GM12878 (cell line): Measurements from ENCODE around the gene OSTC. TPM values are rescaled to one million over a fixed set of nuclear protein-coding genes. Genes with fewer than 3 reads are reported as not detected.

Experiments
- ATAC-seq: fragments of 200-7000 bp; cut with Tn5 transposase; 3 replicates; pipeline ENCODE4 v1.9.1; 2020; ENCODE audit warnings: mild to moderate bottlenecking, moderate library complexity
- BruUV-seq: library from RNA; stranded (reverse); fragments of 400-500 nt; replicated peaks from 2 replicates; lab custom pipeline; 2021; lab: Mats Ljungman, UMichigan
- CTCF ChIA-PET: fragments of 300-600 bp; sonication (Branson Sonifier 250); formaldehyde crosslinking; extraction: SDS; loops from one replicate; lab custom pipeline; 2021; ENCODE audit warnings: inconsistent platforms; lab: Yijun Ruan, JAX
- POLR2A ChIA-PET: fragments of 350-600 bp; formaldehyde crosslinking; extraction: SDS; loops from one replicate; lab custom pipeline; 2021; ENCODE audit warnings: inconsistent platforms; lab: Charles Lee
- RAD21 ChIA-PET: fragments of 300-600 bp; sonication (Branson Sonifier 250); formaldehyde crosslinking; loops from one replicate; lab custom pipeline; 2023; ENCODE audit warnings: antibody characterized with exemption; ENCODE audit not compliant: unreplicated experiment; lab: Charles Lee
- SMC1A ChIA-PET: fragments of 300-600 bp; sonication (Branson Sonifier 250); formaldehyde crosslinking; loops from one replicate; lab custom pipeline; 2023; ENCODE audit not compliant: unreplicated experiment, uncharacterized antibody; lab: Charles Lee
- DNase-seq: peaks from one replicate; pipeline ENCODE4 v3.0.0-alpha.2; 2011; ENCODE audit warnings: low read depth, low spot score
- FAIRE-seq: peaks from 3 replicates; lab custom pipeline; 2011; peaks lifted over from hg19 to GRCh38; lab: Jason Lieb, UNC
- H2AFZ ChIP-seq: 2 replicates; pipeline ENCODE4 v1.6.0; 2011; ENCODE audit warnings: low read depth, low read length, control low read depth; ENCODE audit not compliant: control insufficient read depth
- H3K27ac ChIP-seq: 2 replicates; pipeline ENCODE4 v1.5.1; 2011; ENCODE audit warnings: control low read depth; ENCODE audit not compliant: control insufficient read depth, insufficient read depth
- H3K27me3 ChIP-seq, 2 experiments: replicated peaks in 1 of 2; 2 replicates each; pipeline versions ENCODE4 v1.6.0 to v1.6.1; 2011; ENCODE audit warnings: low read length in 1 of 2; ENCODE audit not compliant: control insufficient read depth in 2 of 2, insufficient read depth in 2 of 2
- H3K36me3 ChIP-seq, 2 experiments: 2 replicates each; pipeline ENCODE4 v1.5.1; 2011; ENCODE audit warnings: low read length in 1 of 2; ENCODE audit not compliant: control insufficient read depth in 2 of 2, insufficient read depth in 2 of 2
- H3K4me1 ChIP-seq: 2 replicates; pipeline ENCODE4 v1.6.1; 2011; ENCODE audit warnings: mild to moderate bottlenecking, low read length, moderate library complexity, mixed read lengths; ENCODE audit not compliant: control insufficient read depth, insufficient read depth
- H3K4me2 ChIP-seq: 2 replicates; pipeline ENCODE4 v1.6.0; 2011; ENCODE audit warnings: control low read depth; ENCODE audit not compliant: control insufficient read depth, insufficient read depth
- H3K4me3 ChIP-seq: fragments of 200-600 bp; sonication (generic); 2 replicates; pipeline ENCODE4 v1.5.1; 2016
- H3K79me2 ChIP-seq: 2 replicates; pipeline ENCODE4 v1.6.0; 2011; ENCODE audit warnings: low read length; ENCODE audit not compliant: control insufficient read depth, insufficient read depth
- H3K9ac ChIP-seq: 2 replicates; pipeline ENCODE4 v1.8.0; 2011; ENCODE audit warnings: low read length, control low read depth, mixed read lengths; ENCODE audit not compliant: control insufficient read depth, insufficient read depth
- H3K9me3 ChIP-seq: replicated peaks from 3 replicates; pipeline ENCODE4 v1.5.1; 2011; ENCODE audit warnings: mild to moderate bottlenecking, low read length; ENCODE audit not compliant: control insufficient read depth, insufficient read depth
- H4K20me1 ChIP-seq: 2 replicates; pipeline ENCODE4 v1.6.0; 2011; ENCODE audit not compliant: control insufficient read depth, insufficient read depth
- CBX3 ChIP-seq: fragments of 200-600 bp; sonication (generic); IDR thresholded peaks from 2 replicates; pipeline ENCODE4 v1.6.1; 2016; ENCODE audit warnings: low read depth, borderline replicate concordance
- HCFC1 ChIP-seq: fragments of 150-350 bp; IDR thresholded peaks from 2 replicates; pipeline ENCODE4 v1.6.1; 2014; ENCODE audit warnings: low read length
- HDAC6 ChIP-seq: fragments of 200-600 bp; sonication (generic); IDR thresholded peaks from one replicate; pipeline ENCODE4 v1.8.0; 2017; ENCODE audit warnings: antibody characterized with exemption; ENCODE audit not compliant: unreplicated experiment
- SIN3A ChIP-seq: IDR thresholded peaks from 2 replicates; pipeline ENCODE4 v1.6.1; 2012; ENCODE audit warnings: low read depth, low read length, improper control_type of control experiment
- TCF12 ChIP-seq: IDR thresholded peaks from 2 replicates; pipeline ENCODE4 v1.6.1; 2011; ENCODE audit warnings: low read depth, mild to moderate bottlenecking, low read length
- TCF7 ChIP-seq: IDR thresholded peaks from 2 replicates; pipeline ENCODE4 v1.6.1; 2014; ENCODE audit warnings: antibody characterized with exemption, borderline replicate concordance
- WGBS: methylation state at CpG from one replicate; pipeline ENCODE4 v1.1.6; 2016; ENCODE audit warnings: low lambda C conversion rate; ENCODE audit not compliant: insufficient replicate concordance, insufficient coverage; ENCODE audit errors: missing lambda C conversion rate; 5-methylcytosine and 5-hydroxymethylcytosine counted together
- in situ Hi-C: fragments of 300-500 bp; cut with MboI; formaldehyde crosslinking; loops from 9 replicates; pipeline ENCODE4 v1.14.3; 2018; ENCODE audit warnings: mixed read lengths
- intact Hi-C: fragments of 100-400 bp; cut with micrococcal nuclease; formaldehyde crosslinking; loops from one replicate; pipeline ENCODE4 v1.14.2; 2022; ENCODE audit not compliant: unreplicated experiment
- polyA plus RNA-seq, 11 experiments: library from polyadenylated mRNA; depleted of rRNA in 4 of 11; unstranded in 6 of 11; stranded (reverse) in 5 of 11; fragments of >200 nt; fragmentation: Nextera tagmentation in 4 of 11; fragmentation: Illumina TruSeq in 1 of 11; extraction: Ambion mirVana in 4 of 11; extraction: Trizol in 1 of 11; gene quantifications; 1 replicate in 1 of 11; 2 replicates in 10 of 11; pipeline versions ENCODE4 v1.2.1 to v1.2.3, GENCODE V29; 2011 to 2016; ENCODE audit warnings: inconsistent platforms in 2 of 11, missing spikeins in 2 of 11, low read depth in 1 of 11
- total RNA-seq, 4 experiments: library from RNA; depleted of rRNA in 3 of 4; stranded (reverse); fragments of >200 nt in 3 of 4; fragmentation: Illumina TruSeq in 1 of 4; extraction: Trizol in 1 of 4; gene quantifications; 2 replicates each; pipeline versions ENCODE4 v1.2.1 to v1.2.3, GENCODE V29; 2013 to 2021
- TF ChIP-seq, protein P1 (sequence below): fragments of 450-650 bp; IDR thresholded peaks from 2 replicates; pipeline ENCODE4 v1.6.1; 2016; ENCODE audit warnings: mild to moderate bottlenecking

The OSTC gene
- total and polyA plus RNA-seq, 10 of the 15 experiments (the other 5 are each of a cell fraction or from before 2014, with no cell fraction given) = 106 to 681 (median 181) TPM

GRCh38 chr4:108612365-108612764 lies 38.0 kb upstream of the OSTC start:
- BruUV-seq = no TSS peak
- in situ Hi-C loops (no loop called here), intact Hi-C loops (no loop called here)
- Histone ChIP-seq H3K4me1 (no peaks in the 10 kb centered on the region), H3K4me2 (no peak overlapping the region), H3K4me3 (no peak overlapping the region), H3K9ac (no peak overlapping the region), H3K9me3 (no peaks in the 10 kb centered on the region), H3K79me2 (no peaks in the 10 kb centered on the region), H3K36me3 (no peaks in the 10 kb centered on the region), H3K27me3 (no peaks in the 10 kb centered on the region), H2AFZ (no peak overlapping the region), H3K27ac (no peak overlapping the region), H4K20me1 (no peaks in the 10 kb centered on the region)
- CTCF ChIA-PET = interaction anchor here (0.6 kb wide), 1 partner anchor 953 kb away, joined by 3 read pairs; no protein-coding TSS in a partner anchor
- SMC1A ChIA-PET = no interaction called here
- DNase-seq (no peak), ATAC-seq (no peak), FAIRE-seq (no peak)
- RAD21 ChIA-PET = no interaction called here
- WGBS = 70% methylated on average over 6 of the region's 6 CpGs
- no peak for TF ChIP-seq CBX3
- POLR2A ChIA-PET = no interaction called here

GRCh38 chr4:108619372-108620100 lies 30.9 kb upstream of the OSTC start:
- TF ChIP-seq, protein P1, sequence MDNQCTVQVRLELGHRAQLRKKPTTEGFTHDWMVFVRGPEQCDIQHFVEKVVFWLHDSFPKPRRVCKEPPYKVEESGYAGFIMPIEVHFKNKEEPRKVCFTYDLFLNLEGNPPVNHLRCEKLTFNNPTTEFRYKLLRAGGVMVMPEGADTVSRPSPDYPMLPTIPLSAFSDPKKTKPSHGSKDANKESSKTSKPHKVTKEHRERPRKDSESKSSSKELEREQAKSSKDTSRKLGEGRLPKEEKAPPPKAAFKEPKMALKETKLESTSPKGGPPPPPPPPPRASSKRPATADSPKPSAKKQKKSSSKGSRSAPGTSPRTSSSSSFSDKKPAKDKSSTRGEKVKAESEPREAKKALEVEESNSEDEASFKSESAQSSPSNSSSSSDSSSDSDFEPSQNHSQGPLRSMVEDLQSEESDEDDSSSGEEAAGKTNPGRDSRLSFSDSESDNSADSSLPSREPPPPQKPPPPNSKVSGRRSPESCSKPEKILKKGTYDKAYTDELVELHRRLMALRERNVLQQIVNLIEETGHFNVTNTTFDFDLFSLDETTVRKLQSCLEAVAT = peak; percentile 30; the same call in 1 of the 2 replicates
- TF ChIP-seq HCFC1 (no peak), TCF12 (no peak), HDAC6 (no peak), SIN3A (no peak), TCF7 (0 out of 2 replicates have a peak, but pooled peaks have one; percentile 28)
- Histone ChIP-seq H3K27ac (peak overlapping the region; percentile 95; the same call in 1 of the 2 replicates), H3K36me3 (peaks cover 0 to 27% of the 10 kb centered on the region in 2 experiments), H3K9ac (peak overlapping the region; percentile 31), H4K20me1 (peaks cover 4% of the 10 kb centered on the region; the same call in 1 of the 2 replicates), H3K79me2 (peaks cover 42% of the 10 kb centered on the region), H3K4me1 (peaks cover 8% of the 10 kb centered on the region; the same call in 1 of the 2 replicates), H3K4me3 (peak overlapping the region; percentile 49), H2AFZ (peak overlapping the region; percentile 94), H3K27me3 (no peaks in the 10 kb centered on the region), H3K4me2 (peak overlapping the region; percentile 53), H3K9me3 (no peaks in the 10 kb centered on the region)
- WGBS = 88% methylated on average over 7 of the region's 7 CpGs
- POLR2A ChIA-PET = interaction anchor here (0.8 to 3.5 kb wide), 3 partner anchors 30 to 630 kb away, joined by 3 to 31 read pairs (median 3); partner anchors contain the start of genes HADH and OSTC
- RAD21 ChIA-PET = interaction anchor here (0.9 to 1.2 kb wide), 3 partner anchors 28 to 600 kb away, joined by 3 to 11 read pairs (median 4); partner anchors contain the start of gene OSTC
- intact Hi-C loops = loop anchor here (2.0 to 5.0 kb wide), 3 partner anchors 31 to 1578 kb away; partner anchors contain the start of genes ELOVL6 and OSTC
- CTCF ChIA-PET = interaction anchor here (0.6 to 2.6 kb wide), 3 partner anchors 31 to 600 kb away, joined by 3 to 14 read pairs (median 3); partner anchors contain the start of gene OSTC
- in situ Hi-C loops = no loop called here
- BruUV-seq = TSS peak; percentile 98
- no peak for ATAC-seq
- FAIRE-seq = no peak
- no peak for DNase-seq
- SMC1A ChIA-PET = interaction anchor here (0.8 to 3.6 kb wide), 6 partner anchors 10 to 45 kb away, joined by 3 to 16 read pairs (median 4); partner anchors contain the start of gene OSTC
